Measurements from ENCODE around the gene RAB37.

RAB37 gene

GRCh38 chr17:74728033-74728701 lies 8.9 kb upstream of the RAB37 start:
- DNase-seq (ENCODE audit: low spot score) = no peak

- DNase-seq (ENCODE audit: low spot score) = no peak
Measured at GRCh38 chr17:74728702-74729075, 8.4 kb upstream of the RAB37 start.

GRCh38 chr17:74729368-74729767 lies 7.7 kb upstream of the RAB37 start:
- DNase-seq (ENCODE audit: low spot score) = no peak

GRCh38 chr17:74729866-74730265 lies 7.2 kb upstream of the RAB37 start:
- no peak for DNase-seq (ENCODE audit: low spot score)

- DNase-seq (ENCODE audit: low spot score) = no peak
Measured at GRCh38 chr17:74730491-74731346, 6.3 kb upstream of the RAB37 start.

GRCh38 chr17:74731347-74731605 lies 5.8 kb upstream of the RAB37 start:
- no peak for DNase-seq (ENCODE audit: low spot score)

GRCh38 chr17:74732042-74732867 lies 4.8 kb upstream of the RAB37 start:
- no peak for DNase-seq (ENCODE audit: low spot score)

GRCh38 chr17:74733365-74734122 lies 3.5 kb upstream of the RAB37 start:
- DNase-seq (ENCODE audit: low spot score) = no peak

GRCh38 chr17:74734256-74734655 lies 2.8 kb upstream of the RAB37 start:
- no peak for DNase-seq (ENCODE audit: low spot score)

- peak; percentile 57 for DNase-seq (ENCODE audit: low spot score)
Measured at GRCh38 chr17:74737299-74738050, 419 bp downstream of the RAB37 start.

GRCh38 chr17:74738051-74738996 lies 1.3 kb downstream of the RAB37 start:
- DNase-seq (ENCODE audit: low spot score) = peak; percentile 57

- DNase-seq (ENCODE audit: low spot score) = no peak
Measured at GRCh38 chr17:74739227-74739831, 2.3 kb downstream of the RAB37 start.

- DNase-seq (ENCODE audit: low spot score) = no peak
Measured at GRCh38 chr17:74740173-74740572, 3.1 kb downstream of the RAB37 start.

- DNase-seq (ENCODE audit: low spot score) = no peak
Measured at GRCh38 chr17:74740641-74741387, 3.8 kb downstream of the RAB37 start.

- peak; percentile 54 for DNase-seq (ENCODE audit: low spot score)
Measured at GRCh38 chr17:74742153-74742515, 5.1 kb downstream of the RAB37 start.

GRCh38 chr17:74742978-74743545 lies 6.0 kb downstream of the RAB37 start:
- peak; percentile 1 for DNase-seq (ENCODE audit: low spot score)

- DNase-seq (ENCODE audit: low spot score) = no peak
Measured at GRCh38 chr17:74743755-74744154, 6.7 kb downstream of the RAB37 start.

- no peak for DNase-seq (ENCODE audit: low spot score)
Measured at GRCh38 chr17:74744349-74744713, 7.3 kb downstream of the RAB37 start.

Data from germinal center (tissue), 1 donor.